A549 (cell line): ENCODE results near the gene PLK1. TPM values are rescaled to one million over a fixed set of nuclear protein-coding genes. Genes with fewer than 3 reads are reported as not detected.

Experiments
- ATAC-seq, 2 experiments: fragments of 200-7000 bp in 1 of 2; fragments of >200 bp in 1 of 2; cut with Nextera tagmentation in 1 of 2; cut with Tn5 transposase in 1 of 2; 3 replicates each; pipeline versions ENCODE4 v1.8.0 to v1.9.1; 2018 to 2020; ENCODE audit warnings: mild to moderate bottlenecking in 1 of 2, moderate library complexity in 1 of 2
- CTCF ChIA-PET: fragments of 300-600 bp; sonication (Branson Sonifier 250); formaldehyde crosslinking; extraction: SDS; loops from one replicate; lab custom pipeline; 2021; ENCODE audit warnings: antibody characterized with exemption, inconsistent platforms; lab: Yijun Ruan, JAX
- POLR2A ChIA-PET: fragments of 350-600 bp; formaldehyde crosslinking; extraction: SDS; loops from one replicate; lab custom pipeline; 2021; ENCODE audit warnings: antibody characterized with exemption, inconsistent platforms; lab: Yijun Ruan, JAX
- DNase-seq, 2 experiments: peaks; one replicate each; pipeline versions ENCODE4 v3.0.0 to v3.0.0-alpha.2; 2011 to 2016; ENCODE audit warnings: low read depth in 1 of 2, low spot score in 1 of 2
- FAIRE-seq: peaks from 2 replicates; lab custom pipeline; 2011; peaks lifted over from hg19 to GRCh38; lab: Jason Lieb, UNC
- H3K27ac ChIP-seq, 2 experiments: fragments of >200 bp; sonication (Bioruptor Twin); formaldehyde crosslinking; 3 replicates each; pipeline ENCODE4 v1.5.1; 2016 to 2017
- H3K4me1 ChIP-seq: fragments of >200 bp; sonication (Bioruptor Twin); formaldehyde crosslinking; 3 replicates; pipeline ENCODE4 v1.6.1; 2016
- H3K4me2 ChIP-seq: fragments of >200 bp; sonication (Bioruptor Twin); formaldehyde crosslinking; 3 replicates; pipeline ENCODE4 v1.6.1; 2016
- H3K4me3 ChIP-seq: fragments of >200 bp; sonication (Bioruptor Twin); formaldehyde crosslinking; 3 replicates; pipeline ENCODE4 v1.5.1; 2016
- H3K9me3 ChIP-seq: fragments of >200 bp; sonication (Bioruptor Twin); formaldehyde crosslinking; 3 replicates; pipeline ENCODE4 v1.6.1; 2016
- BCL3 ChIP-seq: fragments of >200 bp; sonication (Bioruptor Twin); formaldehyde crosslinking; IDR thresholded peaks from 3 replicates; pipeline ENCODE4 v1.6.1; 2016
- E2F6 ChIP-seq: IDR thresholded peaks from 2 replicates; pipeline ENCODE4 v1.6.1; 2012; ENCODE audit warnings: low read depth, borderline replicate concordance
- ELK1 ChIP-seq: fragments of 150-350 bp; IDR thresholded peaks from 2 replicates; pipeline ENCODE4 v1.6.1; 2014; ENCODE audit warnings: low read depth, mild to moderate bottlenecking, low read length
- EP300 ChIP-seq, 2 experiments: fragments of >200 bp; sonication (Bioruptor Twin); formaldehyde crosslinking; IDR thresholded peaks; 2 replicates in 1 of 2; 3 replicates in 1 of 2; pipeline ENCODE4 v1.6.1; 2016 to 2017
- FOSL2 ChIP-seq, 2 experiments: fragments of 450-650 bp in 1 of 2; fragments of >200 bp in 1 of 2; sonication (Bioruptor Twin) in 1 of 2; formaldehyde crosslinking; IDR thresholded peaks; 2 replicates each; pipeline versions ENCODE4 v1.5.0 to v1.6.1; 2016 to 2020; ENCODE audit warnings: mild to moderate bottlenecking in 1 of 2, moderate library complexity in 1 of 2
- HES2 ChIP-seq: fragments of >200 bp; sonication (Bioruptor Twin); formaldehyde crosslinking; IDR thresholded peaks from 2 replicates; pipeline ENCODE4 v1.6.1; 2016
- HOXB13 ChIP-seq: fragments of 250-450 bp; sonication (Bioruptor Pico); IDR thresholded peaks from 2 replicates; pipeline ENCODE4 v1.5.0; 2020; ENCODE audit warnings: low read depth, mild to moderate bottlenecking, moderate library complexity
- MAZ ChIP-seq: fragments of 150-350 bp; IDR thresholded peaks from 2 replicates; pipeline ENCODE4 v1.6.1; 2014; ENCODE audit warnings: antibody characterized with exemption, low read depth, low read length, borderline replicate concordance
- MYC ChIP-seq: IDR thresholded peaks from 2 replicates; pipeline ENCODE4 v1.6.1; 2012; ENCODE audit warnings: mild to moderate bottlenecking, inconsistent platforms, low read length, improper control_type of control experiment, borderline replicate concordance
- NFE2L2 ChIP-seq: fragments of 150-350 bp; conservative IDR thresholded peaks from 2 replicates; pipeline ENCODE4 v1.6.1; 2014; ENCODE audit warnings: low read length
- PBX3 ChIP-seq: IDR thresholded peaks from 2 replicates; pipeline ENCODE4 v1.6.1; 2012
- PHF8 ChIP-seq: fragments of 200-600 bp; sonication (generic); IDR thresholded peaks from 2 replicates; pipeline ENCODE4 v1.6.1; 2016; ENCODE audit warnings: low read depth, mild to moderate bottlenecking, antibody characterized with exemption, moderate library complexity, borderline replicate concordance
- POLR2A ChIP-seq: IDR thresholded peaks from 2 replicates; pipeline ENCODE4 v1.6.1; 2012; ENCODE audit warnings: mild to moderate bottlenecking, low read length
- REST ChIP-seq: fragments of 200-600 bp; sonication (generic); IDR thresholded peaks from 2 replicates; pipeline ENCODE4 v1.6.1; 2016; ENCODE audit warnings: antibody characterized with exemption, mild to moderate bottlenecking, moderate library complexity
- RFX5 ChIP-seq: fragments of 450-650 bp; IDR thresholded peaks from 2 replicates; pipeline ENCODE4 v1.7.1; 2014; ENCODE audit warnings: antibody characterized with exemption, mild to moderate bottlenecking, moderate library complexity
- SREBF2 ChIP-seq: fragments of 450-650 bp; IDR thresholded peaks from 2 replicates; pipeline ENCODE4 v1.6.1; 2014; ENCODE audit warnings: mild to moderate bottlenecking, moderate library complexity
- TFCP2L1 ChIP-seq: fragments of 250-450 bp; sonication (Bioruptor Pico); IDR thresholded peaks from 2 replicates; pipeline ENCODE4 v1.5.0; 2021; ENCODE audit warnings: mild to moderate bottlenecking
- USF2 ChIP-seq: fragments of 450-650 bp; IDR thresholded peaks from 2 replicates; pipeline ENCODE4 v1.6.1; 2014; ENCODE audit warnings: antibody characterized with exemption
- ZFP36 ChIP-seq: fragments of 450-650 bp; IDR thresholded peaks from 2 replicates; pipeline ENCODE4 v1.6.1; 2014; ENCODE audit warnings: borderline replicate concordance; ENCODE audit not compliant: partially characterized antibody
- ZSCAN20 ChIP-seq: fragments of 250-450 bp; sonication (Bioruptor Pico); IDR thresholded peaks from 2 replicates; pipeline ENCODE4 v1.8.0; 2022; ENCODE audit warnings: mild to moderate bottlenecking, moderate library complexity
- WGBS: methylation state at CpG from one replicate; pipeline ENCODE4 v1.1.6; 2017; ENCODE audit errors: missing lambda C conversion rate; 5-methylcytosine and 5-hydroxymethylcytosine counted together
- polyA plus RNA-seq, 4 experiments: library from polyadenylated mRNA; depleted of rRNA in 3 of 4; stranded (reverse); fragments of >200 nt; fragmentation: RNase III in 1 of 4; extraction: RNeasy Plus Mini Kit Qiagen cat#74134 plus additional on column Dnase treatment in 1 of 4; gene quantifications; 2 replicates in 3 of 4; 3 replicates in 1 of 4; pipeline ENCODE4 v1.2.3, GENCODE V29; 2011 to 2017

PLK1 gene
- polyA plus RNA-seq, 2 of the 4 experiments (the other 2 are of a cell fraction), result 71.9 to 114 TPM

- no peak for TF ChIP-seq BCL3
- TF ChIP-seq MYC, result no peak
- TF ChIP-seq USF2, result no peak
These were observed 46.1 kb downstream of the PLK1 start (continued) for GRCh38 chr16:23724785-23725131.

GRCh38 chr16:23726710-23727109 is 48.0 kb downstream of the PLK1 start:
- no peak for FAIRE-seq
- 91% methylated on average over 3 of the region's 3 CpGs for WGBS

GRCh38 chr16:23728112-23728477 is 49.4 kb downstream of the PLK1 start:
- no peak for DNase-seq
- no peak overlapping the region for H3K4me3 ChIP-seq
- WGBS, result 42% methylated on average over 10 of the region's 10 CpGs
- CTCF ChIA-PET, result interaction anchor here (0.6 to 2.9 kb wide), 15 partner anchors 9 to 318 kb away, joined by 3 to 27 read pairs (median 5); partner anchors contain the start of gene PLK1
- no peaks in the 10 kb centered on the region for H3K9me3 ChIP-seq
- peak; percentile 52; a peak in 4 of 6 replicates for ATAC-seq
- POLR2A ChIA-PET, result no interaction called here
- no peak overlapping the region for H3K27ac ChIP-seq
- H3K4me1 ChIP-seq, result no peaks in the 10 kb centered on the region
- no peak for FAIRE-seq
- peak overlapping the region; percentile 45; the same call in 2 of the 3 replicates for H3K4me2 ChIP-seq
- TF ChIP-seq FOSL2 (IDR thresholded peaks at IDR 0.05), result no peak
- no peak for TF ChIP-seq FOSL2 (CRISPR knock-in tag; IDR thresholded peaks at IDR 0.05)
- no peak for TF ChIP-seq ZSCAN20
- TF ChIP-seq EP300 (IDR thresholded peaks at IDR 0.05), result no peak
- no peak for TF ChIP-seq PHF8
- TF ChIP-seq PBX3, result no peak
- TF ChIP-seq HES2, result no peak
- no peak for TF ChIP-seq ELK1
- TF ChIP-seq NFE2L2, result no peak
- TF ChIP-seq RFX5, result no peak
- no peak for TF ChIP-seq SREBF2

More at GRCh38 chr16:23726710-23727109, 48.0 kb downstream of the PLK1 start:
- H3K27ac ChIP-seq, result no peak overlapping the region
- ATAC-seq (no peak), DNase-seq (no peak)
- H3K4me2 ChIP-seq, result no peak overlapping the region
- TF ChIP-seq TFCP2L1 (CRISPR knock-in tag) (no peak), E2F6 (no peak), USF2 (no peak), REST (no peak), ZFP36 (no peak), POLR2A (no peak), ZSCAN20 (no peak), MAZ (no peak), HOXB13 (CRISPR knock-in tag) (no peak)
- H3K9me3 ChIP-seq, result no peaks in the 10 kb centered on the region
- ChIA-PET POLR2A (no interaction called here), CTCF (interaction anchor here (1.2 to 2.9 kb wide), 5 partner anchors 12 to 319 kb away, joined by 3 to 27 read pairs (median 7); partner anchors contain the start of gene PLK1)
- H3K4me1 ChIP-seq, result no peaks in the 10 kb centered on the region
- no peak overlapping the region for H3K4me3 ChIP-seq
